ENCODE results near the gene LUZP2. TPM values are rescaled to one million over a fixed set of nuclear protein-coding genes. Genes with fewer than 3 reads are reported as not detected.

The LUZP2 gene
- total and polyA plus RNA-seq, 2 of the 8 experiments (the other 6 are each of a cell fraction or from before 2014, with no cell fraction given), result 0.79 to 1.5 TPM

DNA sequence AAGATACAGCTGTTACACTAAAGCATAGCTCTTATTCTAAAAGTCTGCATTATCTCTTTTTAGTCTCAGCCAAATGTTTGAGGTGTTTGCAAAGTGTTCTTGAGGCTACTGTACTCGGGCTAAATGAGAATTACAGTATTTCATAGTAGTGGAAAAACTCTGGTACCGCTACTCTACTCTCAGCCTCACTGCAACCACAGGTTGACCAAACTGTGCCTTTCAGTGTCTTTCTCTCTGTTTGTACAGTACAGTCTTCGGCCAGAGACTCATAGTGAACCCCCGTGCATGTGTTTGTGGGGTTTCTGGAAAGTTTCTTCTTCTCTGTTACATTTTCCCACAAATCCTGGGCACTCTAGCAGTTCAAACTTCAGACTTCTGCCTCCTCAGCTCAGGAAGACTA is 7.4 kb upstream of the LUZP2 start (continued):
- TF ChIP-seq MAX (IDR thresholded peaks at IDR 0.05) (no peak), JUN (IDR thresholded peaks at IDR 0.05; ENCODE audit: low read depth, low read length) (no peak), TCF12 (IDR thresholded peaks at IDR 0.05; ENCODE audit: low read depth, low read length) (no peak), SIN3A (conservative IDR thresholded peaks at IDR 0.05 in 1 of 2, IDR thresholded peaks at IDR 0.05 in 1 of 2; ENCODE audit: low read depth in 1 of 2, low read length in 2 of 2) (no peak), ZNF274 (IDR thresholded peaks at IDR 0.05; ENCODE audit: borderline replicate concordance, extremely low read depth, low read length) (no peak)
- TF ChIP-seq, protein P1, sequence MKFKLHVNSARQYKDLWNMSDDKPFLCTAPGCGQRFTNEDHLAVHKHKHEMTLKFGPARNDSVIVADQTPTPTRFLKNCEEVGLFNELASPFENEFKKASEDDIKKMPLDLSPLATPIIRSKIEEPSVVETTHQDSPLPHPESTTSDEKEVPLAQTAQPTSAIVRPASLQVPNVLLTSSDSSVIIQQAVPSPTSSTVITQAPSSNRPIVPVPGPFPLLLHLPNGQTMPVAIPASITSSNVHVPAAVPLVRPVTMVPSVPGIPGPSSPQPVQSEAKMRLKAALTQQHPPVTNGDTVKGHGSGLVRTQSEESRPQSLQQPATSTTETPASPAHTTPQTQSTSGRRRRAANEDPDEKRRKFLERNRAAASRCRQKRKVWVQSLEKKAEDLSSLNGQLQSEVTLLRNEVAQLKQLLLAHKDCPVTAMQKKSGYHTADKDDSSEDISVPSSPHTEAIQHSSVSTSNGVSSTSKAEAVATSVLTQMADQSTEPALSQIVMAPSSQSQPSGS (IDR thresholded peaks at IDR 0.05; ENCODE audit: low read length), result no peak

Data from H1 (cell line).